ENCODE data around the gene SH3BP2.

SH3BP2 gene

GRCh38 chr4:2781911-2782310 is 11.0 kb upstream of the SH3BP2 start:
- DNase-seq (ENCODE audit: low spot score): no peak
- in situ Hi-C loops (cut with MboI; ENCODE audit: low pct_unique_long_range_greater_than_20kb, low sequenced_read_pairs, unreplicated experiment): no loop called here
- no peak for TF ChIP-seq CTCF (IDR thresholded peaks at IDR 0.05; ENCODE audit: extremely low read depth, insufficient read depth, missing control alignments)

- no peak for DNase-seq (ENCODE audit: low spot score)
- in situ Hi-C loops (cut with MboI; ENCODE audit: low pct_unique_long_range_greater_than_20kb, low sequenced_read_pairs, unreplicated experiment): no loop called here
- no peak for TF ChIP-seq CTCF (IDR thresholded peaks at IDR 0.05; ENCODE audit: extremely low read depth, insufficient read depth, missing control alignments)
Observed at GRCh38 chr4:2783790-2784189, 9.1 kb upstream of the SH3BP2 start.

- in situ Hi-C loops (cut with MboI; ENCODE audit: low pct_unique_long_range_greater_than_20kb, low sequenced_read_pairs, unreplicated experiment): no loop called here
- no peak for TF ChIP-seq CTCF (IDR thresholded peaks at IDR 0.05; ENCODE audit: extremely low read depth, insufficient read depth, missing control alignments)
- DNase-seq (ENCODE audit: low spot score): peak; percentile 74
Observed at GRCh38 chr4:2785613-2786012, 7.3 kb upstream of the SH3BP2 start.

- no peak for TF ChIP-seq CTCF (IDR thresholded peaks at IDR 0.05; ENCODE audit: extremely low read depth, insufficient read depth, missing control alignments)
- in situ Hi-C loops (cut with MboI; ENCODE audit: low pct_unique_long_range_greater_than_20kb, low sequenced_read_pairs, unreplicated experiment): no loop called here
- peak; percentile 73 for DNase-seq (ENCODE audit: low spot score)
Observed at GRCh38 chr4:2786152-2786671, 6.7 kb upstream of the SH3BP2 start.

GRCh38 chr4:2786794-2787229 is 6.1 kb upstream of the SH3BP2 start:
- TF ChIP-seq CTCF (IDR thresholded peaks at IDR 0.05; ENCODE audit: extremely low read depth, insufficient read depth, missing control alignments): no peak
- DNase-seq (ENCODE audit: low spot score): no peak
- in situ Hi-C loops (cut with MboI; ENCODE audit: low pct_unique_long_range_greater_than_20kb, low sequenced_read_pairs, unreplicated experiment): no loop called here

- in situ Hi-C loops (cut with MboI; ENCODE audit: low pct_unique_long_range_greater_than_20kb, low sequenced_read_pairs, unreplicated experiment): no loop called here
- peak; percentile 83 for DNase-seq (ENCODE audit: low spot score)
- TF ChIP-seq CTCF (IDR thresholded peaks at IDR 0.05; ENCODE audit: extremely low read depth, insufficient read depth, missing control alignments): peak; percentile 16
Observed at GRCh38 chr4:2787230-2788100, 5.4 kb upstream of the SH3BP2 start.

Measured in GM13977 (cell line).